GM12872 (cell line): Measurements from ENCODE around the gene TSHR.
A peak's percentile ranks its signal among the peaks of the same experiment; 100 is the strongest.

Source experiments
- CTCF ChIP-seq: IDR thresholded peaks from 3 replicates; pipeline ENCODE4 v1.5.1; 2011; ENCODE audit warnings: low read depth, mild to moderate bottlenecking, low read length, moderate library complexity; ENCODE audit not compliant: insufficient read depth

Gene TSHR

GRCh38 chr14:81062380-81062779 lies 107.0 kb downstream of the TSHR start:
- TF ChIP-seq CTCF, result no peak

GRCh38 chr14:81062816-81063215 lies 107.4 kb downstream of the TSHR start:
- peak; percentile 52 for TF ChIP-seq CTCF

GRCh38 chr14:81066672-81067071 lies 111.3 kb downstream of the TSHR start:
- TF ChIP-seq CTCF, result no peak

- no peak for TF ChIP-seq CTCF
Measured at GRCh38 chr14:81067156-81067555, 111.7 kb downstream of the TSHR start.

- no peak for TF ChIP-seq CTCF
Measured at GRCh38 chr14:81068176-81068782, 112.9 kb downstream of the TSHR start.

- TF ChIP-seq CTCF, result no peak
Measured at GRCh38 chr14:81070511-81070910, 115.1 kb downstream of the TSHR start.

GRCh38 chr14:81085596-81085995 lies 130.2 kb downstream of the TSHR start:
- TF ChIP-seq CTCF, result no peak

- no peak for TF ChIP-seq CTCF
Measured at GRCh38 chr14:81087230-81087629, 131.8 kb downstream of the TSHR start.
